NCI-H69 (cell line): ENCODE results near the gene DCK.
A peak's percentile ranks its signal among the peaks of the same experiment; 100 is the strongest.
"Not testable (repeated sequence)": the region's sequence is repeated elsewhere in the genome, so short reads cannot be mapped to it uniquely, and the experiment has no call there.

Experiments
- DNase-seq: peaks from one replicate; lab custom pipeline; 2025; lab: John Stamatoyannopoulos, UW

DCK gene

GRCh38 chr4:71001363-71001762, 7.9 kb downstream of the DCK start:
- DNase-seq = not testable (repeated sequence)

GRCh38 chr4:71004281-71004851, 10.9 kb downstream of the DCK start:
- DNase-seq = peak; percentile 47

DNA sequence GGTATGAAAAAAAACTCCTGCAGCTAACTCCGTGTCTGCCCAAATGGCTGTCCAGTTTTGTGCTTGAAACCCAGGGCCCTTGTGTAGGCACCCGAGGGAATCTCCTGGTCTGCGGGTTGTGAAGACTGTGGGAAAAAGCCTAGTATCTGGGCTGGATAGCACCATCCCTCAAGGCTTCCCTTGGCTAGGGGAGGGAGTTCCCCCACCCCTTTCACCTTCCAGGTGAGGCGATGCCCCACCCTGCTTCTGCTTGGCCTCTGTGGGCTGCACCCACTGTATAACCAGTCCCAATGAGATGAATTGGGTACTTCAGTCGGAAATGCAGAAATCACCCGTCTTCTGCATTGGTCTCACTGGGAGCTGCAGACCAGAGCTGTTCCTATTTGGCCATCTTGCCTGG, 11.6 kb downstream of the DCK start:
- not testable (repeated sequence) for DNase-seq

DNA sequence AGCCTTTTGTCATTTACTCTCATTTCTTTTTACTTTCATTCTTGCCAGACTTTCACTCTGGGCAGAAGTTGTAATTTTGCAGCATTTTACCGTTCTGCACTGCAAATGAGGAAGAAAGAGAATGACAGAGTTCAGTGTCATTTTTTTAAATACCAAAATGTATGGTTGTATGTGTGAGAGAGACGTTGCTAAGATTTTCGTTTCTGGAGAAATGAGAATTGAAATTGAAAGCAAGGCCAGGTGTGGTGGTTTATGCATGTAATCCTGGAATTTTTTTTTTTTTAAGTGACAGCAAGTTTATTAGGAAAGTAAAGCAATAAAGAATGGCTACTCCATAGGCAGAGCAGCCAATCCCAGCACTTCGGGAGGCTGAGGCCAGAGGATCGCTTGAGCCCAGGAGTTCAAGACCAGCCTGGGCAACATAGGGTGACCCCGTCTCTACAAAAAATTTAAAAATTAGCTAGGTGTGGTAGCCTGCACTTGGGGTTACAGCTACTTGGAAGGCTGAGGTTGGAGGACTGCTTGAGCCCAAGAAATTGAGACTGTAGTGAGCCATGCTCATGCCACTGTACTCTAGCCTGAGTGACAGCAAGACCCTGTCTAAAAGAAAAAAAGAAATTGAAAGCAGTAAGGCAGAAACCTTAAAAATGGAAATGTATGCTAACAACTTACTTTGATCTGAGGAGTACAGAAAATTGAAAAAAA, 12.9 kb downstream of the DCK start:
- no peak for DNase-seq

DNA sequence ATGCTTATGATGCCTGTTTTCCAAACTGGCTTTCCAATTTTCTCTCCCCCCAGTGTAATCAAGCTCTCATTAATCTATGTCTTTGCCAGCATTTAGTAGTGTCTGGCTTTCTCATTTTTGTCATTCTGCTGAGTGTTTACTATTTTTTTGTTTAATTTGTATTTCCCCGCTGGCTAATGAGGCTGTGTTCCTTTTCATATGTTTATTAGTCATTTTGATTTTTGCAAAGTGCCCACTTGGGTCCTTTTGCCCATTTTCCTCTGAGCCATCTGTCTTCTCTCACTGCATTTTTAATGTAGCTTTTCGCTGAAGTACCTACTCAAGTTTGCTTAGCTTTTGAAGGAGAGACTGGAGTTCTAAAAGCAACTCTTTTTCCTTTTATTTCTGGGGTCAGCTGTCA, 14.7 kb downstream of the DCK start:
- no peak for DNase-seq

DNA sequence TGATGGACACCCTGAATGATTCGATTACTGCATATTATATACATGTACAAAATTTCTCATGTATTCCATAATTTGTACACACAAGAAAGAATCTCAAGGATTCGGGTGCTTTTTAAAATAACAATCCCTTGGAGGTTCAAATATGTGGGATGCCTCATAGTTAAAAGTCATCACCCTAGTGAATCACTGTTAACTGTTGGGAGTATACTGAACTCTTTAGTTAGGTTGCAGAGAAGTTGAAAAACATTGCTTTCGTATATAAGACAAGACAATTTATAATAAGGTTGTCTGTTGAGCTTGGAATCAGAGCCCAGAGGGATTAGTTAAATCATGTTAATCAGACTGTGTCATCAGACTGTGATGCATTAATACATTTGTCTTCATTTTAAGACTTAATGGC, 15.6 kb downstream of the DCK start:
- DNase-seq = no peak

DNA sequence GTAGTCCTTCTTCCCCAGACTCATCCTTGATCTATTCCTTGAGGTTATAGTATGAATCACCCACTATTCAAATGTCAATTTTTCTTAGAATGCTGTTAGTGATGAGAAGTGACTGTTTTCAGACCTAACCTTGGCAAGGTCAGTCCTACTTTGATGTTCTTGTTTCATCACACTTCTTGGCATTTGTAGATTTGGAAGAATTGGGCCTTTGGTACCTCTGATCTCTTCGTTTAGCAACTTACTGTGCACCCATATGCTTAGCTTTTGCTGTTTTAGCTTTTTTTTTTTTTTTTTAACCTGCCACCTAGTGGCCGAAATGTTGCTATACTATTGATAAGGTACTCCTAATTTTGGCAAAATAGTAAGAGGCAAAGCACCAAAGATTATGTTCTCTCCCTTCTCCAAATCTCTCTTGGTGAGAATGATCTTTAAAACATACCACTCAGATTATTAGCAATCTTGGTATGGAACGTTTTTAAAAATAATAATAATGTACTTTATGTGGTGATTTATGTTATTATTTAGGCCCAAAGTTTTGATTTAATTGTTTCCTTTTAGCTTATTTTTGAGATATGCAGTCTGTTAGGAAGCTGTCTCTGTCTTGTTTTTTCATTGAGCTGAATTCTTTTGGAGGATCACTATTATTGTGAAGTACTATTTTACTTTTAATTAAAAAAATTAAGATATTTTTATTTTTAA, 16.6 kb downstream of the DCK start:
- DNase-seq = peak; percentile 4

DNA sequence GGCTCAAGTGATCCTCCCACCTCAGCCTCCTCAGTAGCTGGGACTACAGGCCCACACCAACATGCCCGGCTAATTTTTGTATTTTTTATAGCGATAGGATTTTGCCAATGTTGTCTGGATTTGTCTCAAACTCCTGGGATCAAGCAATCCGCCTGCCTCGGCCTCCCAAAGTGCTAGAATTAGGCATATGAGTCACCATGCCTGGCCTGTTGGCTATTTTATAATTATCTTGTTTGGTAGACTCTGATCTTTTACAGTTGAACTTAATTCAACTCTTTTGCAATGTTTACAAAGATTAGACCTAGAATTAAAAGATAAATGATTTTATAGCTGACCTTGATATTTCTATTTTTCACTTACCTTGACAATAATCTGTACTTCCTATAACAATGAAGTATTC, 18.0 kb downstream of the DCK start:
- DNase-seq = no peak

DNA sequence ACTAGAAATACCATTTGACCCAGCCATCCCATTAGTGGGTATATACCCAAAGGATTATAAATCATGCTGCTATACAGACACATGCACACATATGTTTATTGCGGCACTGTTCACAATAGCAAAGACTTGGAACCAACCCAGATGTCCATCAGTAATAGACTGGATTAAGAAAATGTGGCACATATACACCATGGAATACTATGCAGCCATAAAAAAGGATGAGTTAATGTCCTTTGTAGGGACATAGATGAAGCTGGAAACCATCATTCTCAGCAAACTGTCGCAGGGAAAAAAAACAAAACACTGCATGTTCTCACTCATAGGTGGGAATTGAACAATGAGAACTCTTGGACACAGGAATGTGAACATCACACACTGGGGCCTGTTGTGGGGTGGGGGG, 23.9 kb downstream of the DCK start:
- DNase-seq = not testable (repeated sequence)

- no peak for DNase-seq
These were observed 27.2 kb downstream of the DCK start for GRCh38 chr4:71020611-71021010.

- DNase-seq = no peak
These were observed 32.2 kb downstream of the DCK start for GRCh38 chr4:71025654-71026053.

GRCh38 chr4:71026086-71026485, 32.6 kb downstream of the DCK start:
- no peak for DNase-seq

DNA sequence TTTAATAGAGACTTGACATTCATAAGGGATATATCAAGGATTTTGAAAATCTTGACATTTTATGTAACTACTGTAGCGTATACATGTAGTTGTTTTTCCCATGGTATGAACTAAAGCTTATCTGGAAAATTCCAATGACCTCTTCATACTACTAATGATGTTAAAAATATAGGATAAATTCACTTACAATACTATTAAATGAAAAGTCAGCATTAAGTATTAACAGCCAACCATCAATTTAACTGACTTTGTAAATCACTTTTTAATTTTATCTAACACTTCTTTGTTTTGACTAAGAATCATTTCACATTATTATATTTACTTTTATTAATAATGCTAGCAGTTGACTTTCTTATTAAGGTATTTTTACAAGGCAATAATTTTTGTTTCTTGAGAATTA, 34.2 kb downstream of the DCK start:
- no peak for DNase-seq

GRCh38 chr4:71029504-71029903, 36.1 kb downstream of the DCK start:
- no peak for DNase-seq

- not testable (repeated sequence) for DNase-seq
These were observed 38.7 kb downstream of the DCK start for GRCh38 chr4:71032106-71032505.

DNA sequence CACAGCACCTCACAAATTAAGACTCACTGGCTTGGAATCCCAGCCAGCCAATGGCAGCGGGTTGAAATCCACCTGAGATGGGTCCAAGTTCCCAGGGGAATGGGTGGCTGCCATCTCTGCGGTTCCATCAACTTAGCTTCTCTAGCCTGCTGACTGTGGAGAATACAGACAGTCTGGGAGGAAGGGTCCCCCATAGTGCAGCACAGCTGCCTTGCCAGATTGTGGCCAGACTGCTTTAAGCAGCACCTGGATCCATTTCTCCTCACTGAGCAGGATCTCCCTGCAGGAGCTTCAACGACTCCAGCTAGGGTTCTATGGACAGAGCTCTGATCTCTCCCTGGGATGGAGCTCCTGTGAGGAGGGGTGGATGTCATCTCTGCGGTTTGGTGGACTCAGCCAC, 51.8 kb downstream of the DCK start:
- DNase-seq = no peak

DNA sequence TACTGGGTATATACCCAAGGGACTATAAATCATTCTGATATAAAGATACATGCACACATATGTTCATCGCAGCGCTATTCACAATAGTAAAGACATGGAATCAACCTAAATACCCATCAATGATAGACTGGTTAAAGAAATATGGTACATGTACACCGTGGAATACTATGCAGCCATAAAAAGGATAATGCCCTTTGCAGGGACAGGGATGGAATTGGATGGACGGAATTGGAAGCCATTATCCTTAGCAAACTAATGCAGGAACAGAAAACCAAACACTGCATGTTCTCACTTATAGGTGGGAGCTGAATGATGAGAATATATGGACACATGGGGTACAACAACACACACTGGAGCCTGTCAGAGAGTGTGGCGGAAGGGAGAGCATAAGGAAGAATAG, 55.9 kb downstream of the DCK start:
- DNase-seq = no peak

- DNase-seq = no peak
These were observed 57.4 kb downstream of the DCK start for GRCh38 chr4:71050809-71051208.

DNA sequence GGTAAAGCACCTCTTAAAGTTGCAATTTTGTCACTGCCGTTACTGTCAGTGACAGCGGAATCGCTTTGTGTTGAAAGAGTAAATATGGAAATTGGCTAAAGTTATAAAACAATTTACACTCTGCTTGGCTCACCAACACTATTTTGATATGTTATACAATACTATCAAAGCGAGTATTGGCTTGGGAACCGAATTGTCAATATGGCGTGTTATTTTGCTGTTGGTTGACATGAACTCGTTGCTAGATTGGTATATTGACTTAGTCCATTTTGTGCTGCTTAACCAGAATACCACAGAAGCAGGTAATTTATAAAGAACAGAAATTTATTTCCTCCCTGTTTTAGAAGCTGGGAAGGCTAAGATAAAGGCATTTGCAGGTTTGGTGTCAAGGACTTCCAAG, 58.6 kb downstream of the DCK start:
- no peak for DNase-seq

- no peak for DNase-seq
These were observed 59.3 kb downstream of the DCK start for GRCh38 chr4:71052716-71053115.

GRCh38 chr4:71053613-71054012, 60.2 kb downstream of the DCK start:
- not testable (repeated sequence) for DNase-seq

GRCh38 chr4:71059573-71059972, 66.1 kb downstream of the DCK start:
- DNase-seq = peak; percentile 44

DNA sequence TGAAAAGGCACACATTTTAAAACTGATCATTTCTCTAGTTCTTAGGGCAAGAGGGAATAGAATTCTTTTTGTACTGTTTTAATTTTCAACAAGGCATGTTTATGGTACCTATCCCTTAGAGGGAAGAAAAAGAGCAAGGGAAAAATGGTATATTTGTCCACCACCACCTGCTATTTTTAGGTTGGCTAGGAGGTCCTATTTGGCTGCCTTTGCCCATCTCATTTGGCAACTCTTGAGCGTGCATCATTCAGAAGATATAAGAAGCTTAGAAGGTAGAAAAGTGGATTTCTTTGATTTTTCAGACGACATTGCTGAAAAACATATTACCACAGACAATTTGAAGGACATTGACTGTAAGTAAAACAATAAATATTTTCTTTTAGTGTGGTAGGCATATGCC, 69.0 kb downstream of the DCK start:
- no peak for DNase-seq

GRCh38 chr4:71063711-71064110, 70.3 kb downstream of the DCK start:
- no peak for DNase-seq
